ENCODE data around the gene CCKAR.

DNA sequence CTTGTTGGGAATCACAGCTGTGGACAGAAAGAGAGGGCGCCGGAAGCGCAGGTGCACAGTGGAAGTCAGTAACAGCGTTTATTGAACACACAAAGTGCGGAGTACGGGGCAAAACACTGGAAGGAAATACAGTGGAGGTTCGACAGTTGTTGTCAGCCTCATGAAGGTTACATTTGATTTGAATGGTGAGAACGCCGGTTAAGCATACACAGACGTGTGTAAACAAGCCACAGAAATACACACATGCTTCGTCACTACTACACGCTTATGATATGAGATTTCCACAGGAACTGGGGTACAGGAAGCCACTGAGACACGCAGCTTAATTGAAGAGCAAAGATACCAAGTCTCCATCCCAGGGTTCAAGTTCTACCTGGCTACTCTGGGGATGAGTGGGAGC is 12.0 kb downstream of the CCKAR start:
- TF ChIP-seq, protein P1, sequence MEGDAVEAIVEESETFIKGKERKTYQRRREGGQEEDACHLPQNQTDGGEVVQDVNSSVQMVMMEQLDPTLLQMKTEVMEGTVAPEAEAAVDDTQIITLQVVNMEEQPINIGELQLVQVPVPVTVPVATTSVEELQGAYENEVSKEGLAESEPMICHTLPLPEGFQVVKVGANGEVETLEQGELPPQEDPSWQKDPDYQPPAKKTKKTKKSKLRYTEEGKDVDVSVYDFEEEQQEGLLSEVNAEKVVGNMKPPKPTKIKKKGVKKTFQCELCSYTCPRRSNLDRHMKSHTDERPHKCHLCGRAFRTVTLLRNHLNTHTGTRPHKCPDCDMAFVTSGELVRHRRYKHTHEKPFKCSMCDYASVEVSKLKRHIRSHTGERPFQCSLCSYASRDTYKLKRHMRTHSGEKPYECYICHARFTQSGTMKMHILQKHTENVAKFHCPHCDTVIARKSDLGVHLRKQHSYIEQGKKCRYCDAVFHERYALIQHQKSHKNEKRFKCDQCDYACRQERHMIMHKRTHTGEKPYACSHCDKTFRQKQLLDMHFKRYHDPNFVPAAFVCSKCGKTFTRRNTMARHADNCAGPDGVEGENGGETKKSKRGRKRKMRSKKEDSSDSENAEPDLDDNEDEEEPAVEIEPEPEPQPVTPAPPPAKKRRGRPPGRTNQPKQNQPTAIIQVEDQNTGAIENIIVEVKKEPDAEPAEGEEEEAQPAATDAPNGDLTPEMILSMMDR (IDR thresholded peaks at IDR 0.05), result no peak
- TF ChIP-seq POLR2A (IDR thresholded peaks at IDR 0.05), result no peak
- no peak for TF ChIP-seq POLR2AphosphoS5 (IDR thresholded peaks at IDR 0.05)

Data from prostate gland (tissue), 2 donors.